ENCODE results near the gene EPHB2. TPM values are rescaled to one million over a fixed set of nuclear protein-coding genes. Genes with fewer than 3 reads are reported as not detected.

EPHB2 gene
- total RNA-seq, 1 experiment from 2014 or later: 18.5 TPM

DNA sequence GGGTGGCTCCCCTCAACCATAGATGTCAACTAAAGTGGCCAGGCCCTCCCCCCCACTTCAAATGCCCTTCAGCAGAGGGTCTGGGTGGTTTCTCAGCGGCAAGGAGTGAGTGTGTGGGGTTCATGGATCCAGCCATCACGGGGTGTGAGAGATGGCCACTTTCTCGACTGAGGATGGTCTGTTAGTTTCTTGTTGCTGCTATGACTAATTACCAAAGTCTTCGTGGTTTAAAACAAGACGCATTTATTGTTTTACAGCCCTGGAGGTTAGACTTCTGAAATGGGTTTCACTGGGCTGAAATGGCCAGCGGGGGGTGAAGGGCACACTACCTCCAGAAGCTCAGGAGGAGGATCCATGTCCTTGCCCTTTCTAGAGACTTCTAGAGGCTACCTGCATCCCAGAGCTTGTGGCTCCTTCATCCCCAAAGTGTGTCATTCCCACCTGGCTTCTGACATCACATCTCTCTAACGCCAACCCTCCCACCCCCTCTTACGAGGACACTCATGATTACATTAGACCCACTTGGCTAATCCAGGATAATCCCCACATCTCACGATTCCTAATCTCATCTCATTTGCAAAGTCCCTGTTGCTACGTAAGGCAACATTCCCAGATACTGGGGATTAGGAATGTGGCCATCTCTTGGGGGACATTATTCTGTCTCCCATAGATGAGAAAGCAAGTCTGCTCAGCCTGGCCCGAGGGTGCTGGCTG, 53.0 kb downstream of the EPHB2 start (continued):
- TF ChIP-seq ZNF281 (CRISPR knock-in tag; IDR thresholded peaks at IDR 0.05): no peak
- no peak for TF ChIP-seq MXD4 (CRISPR knock-in tag; IDR thresholded peaks at IDR 0.05; ENCODE audit: borderline replicate concordance)
- TF ChIP-seq CREM (CRISPR knock-in tag; IDR thresholded peaks at IDR 0.05): no peak
- TF ChIP-seq, protein P1, sequence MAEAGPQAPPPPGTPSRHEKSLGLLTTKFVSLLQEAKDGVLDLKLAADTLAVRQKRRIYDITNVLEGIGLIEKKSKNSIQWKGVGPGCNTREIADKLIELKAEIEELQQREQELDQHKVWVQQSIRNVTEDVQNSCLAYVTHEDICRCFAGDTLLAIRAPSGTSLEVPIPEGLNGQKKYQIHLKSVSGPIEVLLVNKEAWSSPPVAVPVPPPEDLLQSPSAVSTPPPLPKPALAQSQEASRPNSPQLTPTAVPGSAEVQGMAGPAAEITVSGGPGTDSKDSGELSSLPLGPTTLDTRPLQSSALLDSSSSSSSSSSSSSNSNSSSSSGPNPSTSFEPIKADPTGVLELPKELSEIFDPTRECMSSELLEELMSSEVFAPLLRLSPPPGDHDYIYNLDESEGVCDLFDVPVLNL (CRISPR knock-in tag; IDR thresholded peaks at IDR 0.05; ENCODE audit: borderline replicate concordance, low read depth): no peak
- TF ChIP-seq ATF2 (CRISPR knock-in tag; IDR thresholded peaks at IDR 0.05; ENCODE audit: borderline replicate concordance, low read depth): no peak
- TF ChIP-seq CTCF (IDR thresholded peaks at IDR 0.05): no peak

DNA sequence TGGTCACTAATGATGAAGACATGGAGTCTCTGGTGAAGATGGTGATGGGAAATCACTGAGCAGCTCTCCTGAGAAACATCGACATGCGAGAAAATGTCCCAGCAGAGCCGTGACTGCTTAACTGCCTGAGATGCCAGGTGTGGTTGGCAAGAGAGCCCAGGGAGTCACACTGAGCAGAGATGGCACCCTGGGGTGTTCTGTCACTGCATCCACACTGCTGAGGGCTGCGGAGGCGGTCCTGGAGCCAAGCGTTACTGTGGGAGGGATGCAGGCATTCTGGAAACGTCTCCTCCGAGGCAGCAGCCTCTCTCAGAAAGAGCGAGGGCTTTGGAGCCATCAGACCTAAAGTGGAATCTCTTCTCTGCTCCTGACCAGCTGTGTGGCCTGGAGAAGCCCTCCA, 57.2 kb downstream of the EPHB2 start:
- Mint-ChIP-seq H3K4me3 (no peak overlapping the region), H3K4me1 (peaks cover 9% of the 10 kb centered on the region), H3K27me3 (ENCODE audit: low read depth) (no peaks in the 10 kb centered on the region), H3K27ac (no peak overlapping the region), H3K36me3 (no peaks in the 10 kb centered on the region), H3K9me3 (no peaks in the 10 kb centered on the region)
- ChIA-PET CTCF (interaction anchor here (0.6 kb wide), 1 partner anchor 116 kb away, joined by 4 read pairs; no protein-coding TSS in a partner anchor), POLR2A (no interaction called here)
- DNase-seq (ENCODE audit: low spot score) (no peak), ATAC-seq (no peak)
- TF ChIP-seq FOXP1 (CRISPR knock-in tag; IDR thresholded peaks at IDR 0.05; ENCODE audit: borderline replicate concordance) (no peak), HMGA2 (CRISPR knock-in tag; IDR thresholded peaks at IDR 0.05) (no peak), ZNF416 (CRISPR knock-in tag; IDR thresholded peaks at IDR 0.05) (no peak), ZNF138 (CRISPR knock-in tag; conservative IDR thresholded peaks at IDR 0.05) (no peak), ZNF423 (CRISPR knock-in tag; IDR thresholded peaks at IDR 0.05) (no peak), GTF2I (CRISPR knock-in tag; conservative IDR thresholded peaks at IDR 0.05) (no peak), MAX (CRISPR knock-in tag; IDR thresholded peaks at IDR 0.05) (no peak), TEAD4 (CRISPR knock-in tag; IDR thresholded peaks at IDR 0.05) (no peak), USF2 (CRISPR knock-in tag; IDR thresholded peaks at IDR 0.05) (no peak), ESRRA (CRISPR knock-in tag; IDR thresholded peaks at IDR 0.05; ENCODE audit: borderline replicate concordance) (no peak), MXD4 (CRISPR knock-in tag; IDR thresholded peaks at IDR 0.05; ENCODE audit: borderline replicate concordance) (no peak), ZNF512 (CRISPR knock-in tag; IDR thresholded peaks at IDR 0.05; ENCODE audit: borderline replicate concordance) (no peak), NFYB (CRISPR knock-in tag; conservative IDR thresholded peaks at IDR 0.05; ENCODE audit: low read depth) (no peak), NR3C1 (CRISPR knock-in tag; conservative IDR thresholded peaks at IDR 0.05; ENCODE audit: low read depth) (no peak)
- TF ChIP-seq, protein P2, sequence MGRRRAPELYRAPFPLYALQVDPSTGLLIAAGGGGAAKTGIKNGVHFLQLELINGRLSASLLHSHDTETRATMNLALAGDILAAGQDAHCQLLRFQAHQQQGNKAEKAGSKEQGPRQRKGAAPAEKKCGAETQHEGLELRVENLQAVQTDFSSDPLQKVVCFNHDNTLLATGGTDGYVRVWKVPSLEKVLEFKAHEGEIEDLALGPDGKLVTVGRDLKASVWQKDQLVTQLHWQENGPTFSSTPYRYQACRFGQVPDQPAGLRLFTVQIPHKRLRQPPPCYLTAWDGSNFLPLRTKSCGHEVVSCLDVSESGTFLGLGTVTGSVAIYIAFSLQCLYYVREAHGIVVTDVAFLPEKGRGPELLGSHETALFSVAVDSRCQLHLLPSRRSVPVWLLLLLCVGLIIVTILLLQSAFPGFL (CRISPR knock-in tag; IDR thresholded peaks at IDR 0.05; ENCODE audit: borderline replicate concordance): no peak
- TF ChIP-seq, protein P3, sequence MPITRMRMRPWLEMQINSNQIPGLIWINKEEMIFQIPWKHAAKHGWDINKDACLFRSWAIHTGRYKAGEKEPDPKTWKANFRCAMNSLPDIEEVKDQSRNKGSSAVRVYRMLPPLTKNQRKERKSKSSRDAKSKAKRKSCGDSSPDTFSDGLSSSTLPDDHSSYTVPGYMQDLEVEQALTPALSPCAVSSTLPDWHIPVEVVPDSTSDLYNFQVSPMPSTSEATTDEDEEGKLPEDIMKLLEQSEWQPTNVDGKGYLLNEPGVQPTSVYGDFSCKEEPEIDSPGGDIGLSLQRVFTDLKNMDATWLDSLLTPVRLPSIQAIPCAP (CRISPR knock-in tag; IDR thresholded peaks at IDR 0.05): no peak
